CD4-positive, alpha-beta T cell treated with Interleukin-6 at 100 ng/mL for 8 hours (primary cell): ENCODE results near the gene NRN1.
"Not testable (repeated sequence)": the region's sequence is repeated elsewhere in the genome, so short reads cannot be mapped to it uniquely, and the experiment has no call there.

Experiments used
- DNase-seq: peaks from one replicate; pipeline ENCODE4 v3.0.0-alpha.2; 2020; ENCODE audit warnings: mixed read lengths, low spot score

Gene NRN1

GRCh38 chr6:5981126-5982026 is 25.3 kb downstream of the NRN1 start:
- DNase-seq = no peak

- no peak for DNase-seq
Observed at GRCh38 chr6:5979650-5980420, 26.9 kb downstream of the NRN1 start.

GRCh38 chr6:5976811-5977210 is 29.9 kb downstream of the NRN1 start:
- no peak for DNase-seq

- DNase-seq = no peak
Observed at GRCh38 chr6:5968817-5969734, 37.6 kb downstream of the NRN1 start.

GRCh38 chr6:5968036-5968435 is 38.7 kb downstream of the NRN1 start:
- not testable (repeated sequence) for DNase-seq

GRCh38 chr6:5967594-5967993 is 39.1 kb downstream of the NRN1 start:
- no peak for DNase-seq

GRCh38 chr6:5962794-5963193 is 43.9 kb downstream of the NRN1 start:
- DNase-seq = no peak

GRCh38 chr6:5961836-5962235 is 44.9 kb downstream of the NRN1 start:
- no peak for DNase-seq

- DNase-seq = no peak
Observed at GRCh38 chr6:5960456-5960855, 46.3 kb downstream of the NRN1 start.

- no peak for DNase-seq
Observed at GRCh38 chr6:5958921-5959320, 47.8 kb downstream of the NRN1 start.

- DNase-seq = no peak
Observed at GRCh38 chr6:5956939-5957338, 49.8 kb downstream of the NRN1 start.

GRCh38 chr6:5950361-5950785 is 56.4 kb downstream of the NRN1 start:
- no peak for DNase-seq
